Muscle layer of duodenum (tissue), 2 donors: ENCODE measurements around the gene ZPR1.
"Not testable (repeated sequence)": the region's sequence is repeated elsewhere in the genome, so short reads cannot be mapped to it uniquely, and the experiment has no call there.

Experiments
- H3K27ac ChIP-seq: one replicate; pipeline ENCODE4 v1.7.0; 2013; ENCODE audit warnings: mild to moderate bottlenecking, low read length
- H3K27me3 ChIP-seq: one replicate; pipeline ENCODE4 v1.7.0; 2013; ENCODE audit warnings: low read depth, mild to moderate bottlenecking, control low read depth, low read length
- H3K36me3 ChIP-seq, 2 donors: one replicate each; pipeline ENCODE4 v1.7.0; 2013; ENCODE audit warnings: low read length in 2 of 2, control low read depth in 1 of 2, mild to moderate bottlenecking in 1 of 2; ENCODE audit not compliant: insufficient read depth in 2 of 2, control insufficient read depth in 1 of 2
- H3K4me1 ChIP-seq, 2 donors: one replicate each; pipeline ENCODE4 v1.7.0; 2013; ENCODE audit warnings: low read length in 2 of 2, mild to moderate bottlenecking in 2 of 2, control low read depth in 1 of 2, moderate library complexity in 1 of 2; ENCODE audit not compliant: insufficient read depth in 2 of 2, control insufficient read depth in 1 of 2
- H3K4me3 ChIP-seq, 2 donors: one replicate each; pipeline ENCODE4 v1.7.0; 2013; ENCODE audit warnings: low read length in 2 of 2, low read depth in 1 of 2, mild to moderate bottlenecking in 1 of 2
- H3K9me3 ChIP-seq, 2 donors: one replicate each; pipeline ENCODE4 v1.7.0; 2013; ENCODE audit warnings: low read length in 2 of 2, control low read depth in 1 of 2, mild to moderate bottlenecking in 1 of 2; ENCODE audit not compliant: control insufficient read depth in 1 of 2
- donor health status: healthy.

The ZPR1 gene

GRCh38 chr11:116801662-116802061 is 13.8 kb upstream of the ZPR1 start:
- H3K9me3 ChIP-seq, H3K4me3 ChIP-seq, H3K36me3 ChIP-seq, H3K27me3 ChIP-seq, H3K4me1 ChIP-seq, H3K27ac ChIP-seq: not testable (repeated sequence)

DNA sequence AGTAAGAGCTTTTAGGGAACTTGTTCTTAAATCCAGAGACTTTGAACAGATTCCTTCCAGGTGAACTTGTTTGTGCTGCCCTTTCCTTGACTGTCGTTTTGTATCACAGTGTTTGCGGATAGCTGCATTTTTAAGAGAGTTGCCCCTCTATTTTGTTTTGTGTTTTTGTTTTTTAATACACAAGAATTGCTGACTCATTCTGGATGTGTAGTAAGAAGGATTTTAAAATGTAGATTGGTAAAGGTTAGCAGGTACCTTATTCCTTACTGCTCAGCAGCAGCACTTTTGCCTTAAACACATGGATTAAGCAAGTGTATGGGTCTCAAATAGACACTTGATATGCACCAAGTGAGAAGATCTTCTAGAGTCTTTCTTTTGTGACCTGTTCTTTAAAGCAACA is 12.8 kb upstream of the ZPR1 start:
- Histone ChIP-seq H3K36me3 (no peaks in the 10 kb centered on the region), H3K27me3 (no peaks in the 10 kb centered on the region), H3K27ac (no peak overlapping the region), H3K4me3 (no peak overlapping the region), H3K9me3 (no peaks in the 10 kb centered on the region), H3K4me1 (no peaks in the 10 kb centered on the region)

- Histone ChIP-seq H3K36me3 (no peaks in the 10 kb centered on the region), H3K27ac (no peak overlapping the region), H3K4me3 (no peak overlapping the region), H3K27me3 (no peaks in the 10 kb centered on the region), H3K4me1 (no peaks in the 10 kb centered on the region), H3K9me3 (no peaks in the 10 kb centered on the region)
These were observed 10.5 kb upstream of the ZPR1 start for GRCh38 chr11:116798368-116798767.

DNA sequence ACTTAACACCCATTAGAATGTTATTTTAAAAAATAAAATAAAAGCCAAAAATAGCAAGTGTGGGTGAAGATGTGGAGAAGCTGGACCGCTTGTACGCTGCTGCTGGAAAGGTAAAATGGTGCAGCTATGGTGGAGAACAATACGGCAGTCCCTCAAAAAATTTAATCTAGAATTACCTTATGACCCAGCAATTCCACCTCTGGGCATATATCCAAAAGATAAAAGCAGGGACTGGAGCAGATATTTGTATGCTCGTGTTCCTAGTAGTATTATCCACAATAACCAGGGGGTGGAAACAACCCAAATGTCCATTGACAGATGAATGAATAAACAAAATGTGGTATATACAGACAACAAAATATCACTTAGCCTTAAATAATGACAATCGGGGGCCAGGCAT is 10.0 kb upstream of the ZPR1 start:
- no peaks in the 10 kb centered on the region for H3K9me3 ChIP-seq
- no peaks in the 10 kb centered on the region for H3K36me3 ChIP-seq
- no peaks in the 10 kb centered on the region for H3K4me1 ChIP-seq
- no peaks in the 10 kb centered on the region for H3K27me3 ChIP-seq
- H3K4me3 ChIP-seq, result no peak overlapping the region
- H3K27ac ChIP-seq, result no peak overlapping the region

DNA sequence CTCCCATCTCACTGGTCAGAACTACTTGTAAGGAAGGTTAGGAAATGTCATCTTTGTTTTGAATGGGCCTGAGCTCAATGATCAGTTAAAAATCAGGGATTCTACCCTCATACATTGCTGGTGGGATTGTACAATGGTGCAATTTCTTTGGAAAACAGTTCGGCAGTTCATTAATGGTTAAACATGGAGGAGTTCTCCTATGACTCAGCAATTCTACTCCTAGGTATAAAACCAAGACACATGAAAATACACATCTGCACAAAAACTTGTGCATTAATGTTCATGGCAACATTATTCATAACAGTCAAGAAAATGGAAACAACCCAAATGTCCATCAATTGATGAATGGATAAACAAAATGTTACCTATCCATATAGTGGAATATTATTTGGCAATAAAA is 8.7 kb upstream of the ZPR1 start:
- Histone ChIP-seq H3K4me3 (no peak overlapping the region), H3K27ac (no peak overlapping the region), H3K4me1 (peaks cover 0 to 2% of the 10 kb centered on the region in 2 donors), H3K27me3 (no peaks in the 10 kb centered on the region), H3K9me3 (no peaks in the 10 kb centered on the region), H3K36me3 (no peaks in the 10 kb centered on the region)

- Histone ChIP-seq H3K4me1 (peaks cover 0 to 9% of the 10 kb centered on the region in 2 donors), H3K4me3 (no peak overlapping the region), H3K36me3 (no peaks in the 10 kb centered on the region), H3K9me3 (no peaks in the 10 kb centered on the region), H3K27ac (no peak overlapping the region), H3K27me3 (no peaks in the 10 kb centered on the region)
These were observed 7.0 kb upstream of the ZPR1 start for GRCh38 chr11:116794851-116795250.

DNA sequence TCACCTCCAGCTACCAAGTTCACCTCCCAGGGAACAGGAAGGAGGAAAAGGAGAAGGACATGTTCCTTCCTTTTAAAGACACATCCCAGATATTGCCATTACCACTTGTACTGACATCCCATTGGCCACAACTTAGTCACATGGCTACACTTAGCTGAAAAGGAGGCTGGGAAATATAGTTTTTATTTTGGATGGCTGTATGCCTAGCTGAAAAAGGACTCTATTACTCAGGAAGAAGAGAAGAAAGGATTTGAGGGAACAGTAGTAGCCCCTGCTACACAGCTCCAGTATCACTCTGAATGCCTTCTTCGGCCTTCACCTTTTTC is 5.9 kb upstream of the ZPR1 start:
- Histone ChIP-seq H3K4me1 (peaks cover 0 to 9% of the 10 kb centered on the region in 2 donors), H3K27ac (no peak overlapping the region), H3K36me3 (no peaks in the 10 kb centered on the region), H3K9me3 (no peaks in the 10 kb centered on the region), H3K27me3 (no peaks in the 10 kb centered on the region), H3K4me3 (no peak overlapping the region)

- H3K36me3 ChIP-seq, result no peaks in the 10 kb centered on the region
- no peak overlapping the region for H3K27ac ChIP-seq
- no peaks in the 10 kb centered on the region for H3K27me3 ChIP-seq
- H3K4me1 ChIP-seq, result peaks cover 0 to 15% of the 10 kb centered on the region in 2 donors
- no peak overlapping the region for H3K4me3 ChIP-seq
- H3K9me3 ChIP-seq, result no peaks in the 10 kb centered on the region
These were observed 5.3 kb upstream of the ZPR1 start for GRCh38 chr11:116792869-116793771.

GRCh38 chr11:116792144-116792868 is 4.5 kb upstream of the ZPR1 start:
- H3K9me3 ChIP-seq, result no peaks in the 10 kb centered on the region
- no peak overlapping the region for H3K27ac ChIP-seq
- H3K36me3 ChIP-seq, result no peaks in the 10 kb centered on the region
- H3K27me3 ChIP-seq, result no peaks in the 10 kb centered on the region
- H3K4me1 ChIP-seq, result peaks cover 0 to 18% of the 10 kb centered on the region in 2 donors
- H3K4me3 ChIP-seq, result no peak overlapping the region

- H3K4me3 ChIP-seq, result no peak within 1 kb of the TSS
These were observed 4.0 kb upstream of the ZPR1 start, which contains the start of gene APOA5 for GRCh38 chr11:116791813-116792143. Gene APOA5 (minus strand): TSS chr11:116791879. CDS start chr11:116791860, 19 bp downstream.

DNA sequence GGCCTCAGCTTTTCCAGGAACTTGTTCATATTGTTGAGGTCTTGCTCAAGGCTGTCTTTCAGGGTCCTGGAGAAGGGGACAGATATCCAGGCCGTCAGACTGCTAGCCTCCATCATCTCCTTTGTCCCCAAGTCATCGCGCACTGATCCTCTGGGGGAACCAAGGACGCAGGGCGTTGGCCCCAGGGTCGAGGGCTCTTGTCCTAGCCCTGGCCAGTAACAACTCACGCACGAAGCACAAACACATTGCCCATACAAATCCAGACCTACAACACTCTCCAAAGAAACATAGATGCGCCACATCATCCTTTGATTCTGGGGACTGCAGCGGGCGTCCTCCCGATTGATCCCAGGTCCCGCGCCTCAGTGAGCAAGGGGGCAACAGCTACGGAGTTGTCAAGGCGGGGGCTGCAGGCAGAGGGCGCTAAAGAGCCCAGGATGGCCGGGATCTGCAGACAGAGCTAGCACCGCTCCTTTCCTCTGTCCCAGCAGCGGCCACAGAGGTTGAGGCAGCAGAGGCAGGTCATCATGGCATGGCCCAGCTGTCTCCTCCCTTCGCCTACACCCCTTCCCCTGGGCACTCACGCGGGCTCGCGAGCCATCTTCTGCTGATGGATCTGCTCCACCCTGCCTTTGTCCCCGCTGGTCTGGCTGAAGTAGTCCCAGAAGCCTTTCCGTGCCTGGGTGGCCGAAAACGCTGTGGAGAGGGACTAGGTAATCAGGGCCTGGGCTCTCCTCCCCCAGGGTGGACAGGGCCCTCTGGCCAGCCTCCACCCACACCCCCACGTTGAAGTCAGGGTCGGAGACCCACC is 3.4 kb upstream of the ZPR1 start:
- Histone ChIP-seq H3K4me1 (peaks cover 8 to 29% of the 10 kb centered on the region in 2 donors), H3K36me3 (peaks cover 3 to 4% of the 10 kb centered on the region in 2 donors), H3K4me3 (no peak overlapping the region), H3K27me3 (no peaks in the 10 kb centered on the region), H3K27ac (no peak overlapping the region), H3K9me3 (no peaks in the 10 kb centered on the region)

More at GRCh38 chr11:116791813-116792143, 4.0 kb upstream of the ZPR1 start, which contains the start of gene APOA5:
- no peak within 1 kb of the TSS for H3K27ac ChIP-seq
- H3K27me3 ChIP-seq, result no peaks in the 10 kb centered on the region
- no peaks in the 10 kb centered on the region for H3K36me3 ChIP-seq
- peaks cover 3 to 23% of the 10 kb centered on the region in 2 donors for H3K4me1 ChIP-seq
- no peaks in the 10 kb centered on the region for H3K9me3 ChIP-seq
